Measurements from ENCODE around the gene PDXDC1.

- TF ChIP-seq ZC3H10 (CRISPR knock-in tag; IDR thresholded peaks at IDR 0.05) (no peak), ZNF70 (CRISPR knock-in tag; IDR thresholded peaks at IDR 0.05) (no peak), ZNF8 (CRISPR knock-in tag; IDR thresholded peaks at IDR 0.05) (no peak), PATZ1 (CRISPR knock-in tag; IDR thresholded peaks at IDR 0.05; ENCODE audit: borderline replicate concordance) (no peak), PPARA (CRISPR knock-in tag; IDR thresholded peaks at IDR 0.05; ENCODE audit: borderline replicate concordance) (no peak), RARB (CRISPR knock-in tag; IDR thresholded peaks at IDR 0.05) (no peak)
- TF ChIP-seq, protein P1, sequence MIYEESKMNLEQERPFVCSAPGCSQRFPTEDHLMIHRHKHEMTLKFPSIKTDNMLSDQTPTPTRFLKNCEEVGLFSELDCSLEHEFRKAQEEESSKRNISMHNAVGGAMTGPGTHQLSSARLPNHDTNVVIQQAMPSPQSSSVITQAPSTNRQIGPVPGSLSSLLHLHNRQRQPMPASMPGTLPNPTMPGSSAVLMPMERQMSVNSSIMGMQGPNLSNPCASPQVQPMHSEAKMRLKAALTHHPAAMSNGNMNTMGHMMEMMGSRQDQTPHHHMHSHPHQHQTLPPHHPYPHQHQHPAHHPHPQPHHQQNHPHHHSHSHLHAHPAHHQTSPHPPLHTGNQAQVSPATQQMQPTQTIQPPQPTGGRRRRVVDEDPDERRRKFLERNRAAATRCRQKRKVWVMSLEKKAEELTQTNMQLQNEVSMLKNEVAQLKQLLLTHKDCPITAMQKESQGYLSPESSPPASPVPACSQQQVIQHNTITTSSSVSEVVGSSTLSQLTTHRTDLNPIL (CRISPR knock-in tag; IDR thresholded peaks at IDR 0.05; ENCODE audit: low read depth), result no peak
Observed at GRCh38 chr16:15141586-15141985, 166.8 kb downstream of the PDXDC1 start.

Data from SK-N-SH treated with all-trans-retinoic acid at 6 μM for 48 hours (cell line).